ENCODE results near the gene TBC1D10B. TPM values are rescaled to one million over a fixed set of nuclear protein-coding genes. Genes with fewer than 3 reads are reported as not detected.
A peak's percentile ranks its signal among the peaks of the same experiment; 100 is the strongest.

Gene TBC1D10B, protein sequence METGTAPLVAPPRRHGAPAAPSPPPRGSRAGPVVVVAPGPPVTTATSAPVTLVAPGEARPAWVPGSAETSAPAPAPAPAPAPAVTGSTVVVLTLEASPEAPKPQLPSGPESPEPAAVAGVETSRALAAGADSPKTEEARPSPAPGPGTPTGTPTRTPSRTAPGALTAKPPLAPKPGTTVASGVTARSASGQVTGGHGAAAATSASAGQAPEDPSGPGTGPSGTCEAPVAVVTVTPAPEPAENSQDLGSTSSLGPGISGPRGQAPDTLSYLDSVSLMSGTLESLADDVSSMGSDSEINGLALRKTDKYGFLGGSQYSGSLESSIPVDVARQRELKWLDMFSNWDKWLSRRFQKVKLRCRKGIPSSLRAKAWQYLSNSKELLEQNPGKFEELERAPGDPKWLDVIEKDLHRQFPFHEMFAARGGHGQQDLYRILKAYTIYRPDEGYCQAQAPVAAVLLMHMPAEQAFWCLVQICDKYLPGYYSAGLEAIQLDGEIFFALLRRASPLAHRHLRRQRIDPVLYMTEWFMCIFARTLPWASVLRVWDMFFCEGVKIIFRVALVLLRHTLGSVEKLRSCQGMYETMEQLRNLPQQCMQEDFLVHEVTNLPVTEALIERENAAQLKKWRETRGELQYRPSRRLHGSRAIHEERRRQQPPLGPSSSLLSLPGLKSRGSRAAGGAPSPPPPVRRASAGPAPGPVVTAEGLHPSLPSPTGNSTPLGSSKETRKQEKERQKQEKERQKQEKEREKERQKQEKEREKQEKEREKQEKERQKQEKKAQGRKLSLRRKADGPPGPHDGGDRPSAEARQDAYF
- total RNA-seq: 23.3 TPM
- long read RNA-seq, transcript TBC1D10B-201 (9 exons, 3,350 nt): major isoform, 48 of 64 reads
- long read RNA-seq, partial matches to known transcripts: 4 of 64 reads
- long read RNA-seq, other reads (novel, unspliced or antisense): 10 of 64 reads

- peak; percentile 42 for TF ChIP-seq CTCF (IDR thresholded peaks at IDR 0.05; ENCODE audit: borderline replicate concordance)
- intact Hi-C loops (cut with micrococcal nuclease): no loop called here
- no peaks in the 10 kb centered on the region for H3K27me3 ChIP-seq (ENCODE audit: low read depth)
- H3K4me3 ChIP-seq: peak within 1 kb of the TSS; percentile 92
- H3K9me3 ChIP-seq (replicated peaks): no peaks in the 10 kb centered on the region
- H3K4me1 ChIP-seq: peaks cover 57% of the 10 kb centered on the region
- peak within 1 kb of the TSS; percentile 93 for H3K27ac ChIP-seq (replicated peaks)
- H3K36me3 ChIP-seq: peaks cover 7% of the 10 kb centered on the region
- peak; percentile 97 for DNase-seq
Measured at GRCh38 chr16:30370456-30371247, at the start of gene TBC1D10B. TSS of gene TBC1D10B (minus strand) at chr16:30370494. CDS start at chr16:30370183, 311 bp downstream.

DNA sequence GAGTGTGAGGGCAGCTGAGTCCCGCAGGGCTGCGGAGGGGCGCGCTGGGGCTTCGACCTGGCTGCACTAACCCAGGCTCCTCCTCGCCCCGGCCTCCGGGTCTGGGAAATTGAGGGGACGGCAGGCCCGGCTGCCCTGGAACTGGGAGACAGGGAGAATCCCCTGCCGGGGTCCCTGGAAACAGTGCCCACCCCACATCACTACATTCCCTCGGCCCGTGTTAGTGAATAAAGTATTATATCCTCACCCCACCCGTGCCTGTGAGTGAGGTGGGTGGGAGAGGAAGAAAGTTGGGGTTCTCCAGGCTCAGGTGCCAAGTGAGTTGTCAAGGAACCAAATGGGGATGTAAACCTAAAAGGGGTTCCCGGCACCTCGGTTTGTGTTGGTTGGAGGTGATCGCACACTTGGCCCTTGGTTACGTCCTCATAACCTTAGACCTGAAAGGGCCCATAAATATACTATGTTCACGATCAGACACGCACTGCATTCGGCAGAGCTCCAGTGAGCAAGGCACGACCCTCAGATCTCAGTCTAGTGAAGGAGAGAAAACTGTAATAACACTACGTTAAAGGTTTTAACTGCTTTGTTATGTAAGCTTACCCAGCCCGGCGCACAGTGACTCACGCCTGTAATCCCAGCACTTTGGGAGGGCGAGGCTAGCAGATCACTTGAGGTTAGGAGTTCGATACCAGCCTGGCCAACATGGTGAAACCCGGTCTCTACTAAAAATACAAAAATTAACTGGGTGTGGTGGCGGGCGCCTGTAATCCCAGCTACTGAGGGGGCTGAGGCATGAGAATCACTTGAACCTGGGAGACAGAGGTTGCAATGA is 48.3 kb upstream of the TBC1D10B start:
- Histone ChIP-seq H3K36me3 (peaks cover 27% of the 10 kb centered on the region), H3K9me3 (replicated peaks) (no peaks in the 10 kb centered on the region), H3K4me1 (peaks cover 15% of the 10 kb centered on the region), H3K4me3 (peak overlapping the region; percentile 77), H3K27ac (replicated peaks) (peak overlapping the region; percentile 92), H3K27me3 (ENCODE audit: low read depth) (no peaks in the 10 kb centered on the region)
- no peak for DNase-seq
- TF ChIP-seq CTCF (IDR thresholded peaks at IDR 0.05; ENCODE audit: borderline replicate concordance): no peak
- intact Hi-C loops (cut with micrococcal nuclease): no loop called here

GRCh38 chr16:30417529-30418349 is 47.4 kb upstream of the TBC1D10B start:
- H3K9me3 ChIP-seq (replicated peaks): no peaks in the 10 kb centered on the region
- intact Hi-C loops (cut with micrococcal nuclease): no loop called here
- no peaks in the 10 kb centered on the region for H3K27me3 ChIP-seq (ENCODE audit: low read depth)
- peak overlapping the region; percentile 92 for H3K27ac ChIP-seq (replicated peaks)
- peak; percentile 85 for DNase-seq
- TF ChIP-seq CTCF (IDR thresholded peaks at IDR 0.05; ENCODE audit: borderline replicate concordance): peak; percentile 52
- H3K4me1 ChIP-seq: peaks cover 15% of the 10 kb centered on the region
- H3K36me3 ChIP-seq: peaks cover 21% of the 10 kb centered on the region
- peak overlapping the region; percentile 77 for H3K4me3 ChIP-seq

DNA sequence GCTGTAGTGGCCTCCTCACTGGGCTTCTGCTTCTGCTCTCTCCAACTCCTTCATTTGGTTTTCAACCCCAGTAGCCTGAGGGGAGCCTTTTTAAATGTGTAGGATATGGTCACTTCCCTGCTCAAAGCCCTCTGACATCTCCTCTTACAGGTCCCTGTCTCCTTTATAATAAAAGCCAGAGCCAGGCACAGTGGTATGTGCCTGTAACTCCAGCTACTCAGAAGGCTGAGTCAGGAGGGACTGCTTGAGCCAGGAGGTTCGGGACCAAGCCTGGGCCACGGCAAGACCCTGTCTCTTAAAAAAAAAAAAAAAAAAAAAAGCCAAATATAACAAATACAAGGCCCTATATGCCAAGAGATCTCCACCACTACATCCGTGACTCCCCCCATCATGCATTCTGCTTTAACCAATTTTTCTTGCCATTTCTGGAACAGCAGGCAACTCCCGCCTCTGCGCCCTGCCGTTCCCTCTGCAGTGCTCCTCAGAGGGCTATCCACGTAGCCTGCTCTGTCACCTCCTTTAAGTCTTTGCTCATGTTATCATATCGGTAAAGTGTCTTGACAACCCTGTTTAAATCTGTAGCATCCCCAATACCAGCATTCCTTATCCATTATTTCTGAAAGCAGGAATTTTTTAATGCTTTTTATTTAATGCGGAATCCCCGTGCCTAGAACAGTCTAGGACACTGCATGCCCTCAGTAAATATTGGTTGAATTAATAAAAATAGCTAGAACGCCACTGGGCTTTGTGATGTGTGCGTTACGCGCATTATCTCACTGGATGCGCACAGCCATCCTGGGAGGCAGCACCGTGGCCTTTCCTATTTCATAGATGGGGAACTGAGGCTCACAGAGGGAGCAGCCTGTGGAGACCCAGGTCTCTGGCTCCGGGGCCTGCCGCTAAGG is 46.6 kb upstream of the TBC1D10B start:
- Histone ChIP-seq H3K4me3 (peak overlapping the region; percentile 77), H3K27me3 (ENCODE audit: low read depth) (no peaks in the 10 kb centered on the region), H3K9me3 (replicated peaks) (no peaks in the 10 kb centered on the region), H3K36me3 (peaks cover 15% of the 10 kb centered on the region), H3K27ac (replicated peaks) (peak overlapping the region; percentile 92), H3K4me1 (peaks cover 15% of the 10 kb centered on the region)
- intact Hi-C loops (cut with micrococcal nuclease): no loop called here
- no peak for DNase-seq
- no peak for TF ChIP-seq CTCF (IDR thresholded peaks at IDR 0.05; ENCODE audit: borderline replicate concordance)

All from left ventricle myocardium inferior (tissue), 1 donor.